Stimulated activated CD4-positive, alpha-beta T cell treated with anti-CD3 and anti-CD28 coated beads, Interleukin-15, amount 100 ng/mL, for 48 hours (primary cell): ENCODE results near the gene TPM2.

ENCODE experiments used
- DNase-seq, 2 donors: peaks; one replicate each; pipeline ENCODE4 v3.0.0-alpha.2; 2020; ENCODE audit warnings: low read depth in 2 of 2

TPM2 gene

DNA sequence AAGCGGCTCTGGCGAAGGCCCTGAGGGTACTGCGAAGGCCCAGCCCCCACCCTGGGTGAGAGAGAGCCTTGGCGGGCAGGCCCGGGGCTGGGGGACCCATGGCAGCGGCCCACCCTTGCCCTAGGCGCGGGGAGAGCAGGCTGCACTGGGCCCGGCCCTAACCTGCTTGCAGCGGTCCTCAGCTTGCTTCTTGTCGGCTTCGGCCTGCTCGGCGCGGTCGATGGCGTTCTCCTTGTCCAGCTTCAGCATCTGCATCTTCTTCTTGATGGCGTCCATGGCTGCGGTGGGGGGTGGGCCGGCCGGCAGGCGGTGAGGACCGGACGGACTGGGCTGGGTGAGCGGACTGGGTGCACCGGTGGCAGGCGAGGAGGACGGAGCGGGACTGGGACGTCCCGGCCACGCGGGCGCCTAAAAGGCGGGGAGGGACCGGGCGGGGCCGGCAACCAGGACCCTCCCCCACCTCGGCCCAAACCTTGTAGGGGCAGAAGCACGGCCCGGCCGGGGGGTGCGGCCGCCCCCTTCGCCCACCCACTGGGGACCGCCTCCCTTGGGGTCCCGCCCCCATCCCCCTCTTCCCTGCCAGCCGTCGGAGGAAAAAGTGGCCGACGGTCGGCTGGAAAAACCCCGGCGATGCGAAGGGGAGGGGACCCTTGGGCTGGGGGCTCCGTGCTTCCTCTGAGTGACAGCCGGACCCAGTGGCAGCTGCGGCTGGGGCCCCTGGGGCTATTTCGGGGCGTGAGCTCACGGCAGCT, at the start of gene TPM2:
Gene TPM2, minus strand, starts transcription at position 384 of the 752 bp plus-strand sequence. Its CDS starts 108 bp downstream, at position 276.
- DNase-seq: no peak

DNA sequence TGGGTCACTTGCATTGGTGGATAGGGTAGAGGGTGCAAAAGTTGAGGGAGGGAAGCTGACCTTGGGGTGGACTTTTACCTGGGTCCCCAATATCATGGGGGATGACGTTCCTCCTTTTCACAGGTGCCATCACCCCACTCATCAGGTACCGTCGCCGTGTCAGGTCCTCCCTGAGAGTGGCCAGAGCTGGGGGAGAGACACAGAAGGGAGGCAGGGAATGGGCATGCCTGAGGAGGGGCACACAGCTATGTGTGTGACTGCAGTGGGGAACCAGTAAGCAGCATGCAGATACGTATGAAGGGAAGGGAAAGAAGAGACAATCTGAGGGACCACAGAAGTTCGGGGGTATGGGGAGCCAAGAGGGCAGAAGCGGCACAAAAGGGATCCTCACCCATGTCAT, 49.2 kb upstream of the TPM2 start:
- DNase-seq: no peak

DNA sequence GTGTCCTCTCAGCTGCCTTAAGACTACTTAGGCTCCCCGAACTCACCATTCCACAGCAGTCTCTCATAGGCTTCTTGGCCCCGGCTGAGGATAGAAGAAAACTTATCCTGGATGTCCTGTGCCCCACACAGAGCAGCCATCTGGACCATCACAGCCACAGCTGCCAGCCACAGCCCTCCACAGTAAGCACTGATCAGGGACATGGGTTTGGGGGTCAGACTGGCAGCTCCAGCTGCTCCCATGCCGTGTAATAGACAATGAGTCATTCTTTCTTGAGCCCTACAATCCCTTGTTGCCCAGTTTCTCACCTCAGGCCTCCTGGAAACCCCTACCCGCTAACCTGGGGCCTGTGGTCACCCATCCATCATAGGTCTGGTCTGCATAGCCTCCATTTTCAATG, 48.5 kb upstream of the TPM2 start:
- no peak for DNase-seq

DNA sequence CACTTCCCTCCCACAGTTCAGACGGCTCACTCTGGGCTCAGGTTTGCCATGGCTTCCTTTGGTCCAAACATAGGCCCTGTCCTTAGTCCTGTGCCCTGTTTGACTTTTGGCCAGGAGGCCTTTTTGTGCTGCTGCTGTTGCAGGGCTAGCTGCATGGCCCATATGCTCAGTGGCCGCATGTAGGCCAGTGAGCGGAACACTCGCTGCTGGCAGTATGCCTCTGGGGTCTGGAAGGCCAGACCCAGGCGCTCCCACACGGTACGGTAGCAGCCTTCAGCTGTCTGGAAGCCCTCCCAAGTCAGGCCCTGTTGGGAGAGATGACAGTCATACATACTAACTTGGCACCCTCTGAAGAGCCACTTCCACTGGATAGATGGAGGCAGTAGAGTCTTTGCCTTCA, 47.4 kb upstream of the TPM2 start:
- no peak for DNase-seq

DNA sequence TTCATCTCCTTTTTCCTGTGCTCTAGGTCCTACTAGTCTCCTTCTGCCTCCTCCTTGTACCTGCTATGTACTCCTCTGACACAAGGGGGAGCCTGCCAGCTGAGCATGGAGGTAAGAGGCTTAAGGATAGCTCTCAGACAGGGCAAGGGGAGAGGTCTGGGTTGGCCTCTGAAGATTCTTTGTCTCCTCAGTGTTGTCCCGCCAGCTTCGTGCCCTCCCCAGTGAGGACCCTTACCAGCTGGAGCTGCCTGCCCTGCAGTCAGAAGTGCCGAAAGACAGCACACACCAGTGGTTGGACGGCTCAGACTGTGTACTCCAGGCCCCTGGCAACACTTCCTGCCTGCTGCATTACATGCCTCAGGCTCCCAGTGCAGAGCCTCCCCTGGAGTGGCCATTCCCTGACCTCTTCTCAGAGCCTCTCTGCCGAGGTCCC, 46.5 kb upstream of the TPM2 start:
- peak in 1 of 2 donors; percentile 60 for DNase-seq

DNA sequence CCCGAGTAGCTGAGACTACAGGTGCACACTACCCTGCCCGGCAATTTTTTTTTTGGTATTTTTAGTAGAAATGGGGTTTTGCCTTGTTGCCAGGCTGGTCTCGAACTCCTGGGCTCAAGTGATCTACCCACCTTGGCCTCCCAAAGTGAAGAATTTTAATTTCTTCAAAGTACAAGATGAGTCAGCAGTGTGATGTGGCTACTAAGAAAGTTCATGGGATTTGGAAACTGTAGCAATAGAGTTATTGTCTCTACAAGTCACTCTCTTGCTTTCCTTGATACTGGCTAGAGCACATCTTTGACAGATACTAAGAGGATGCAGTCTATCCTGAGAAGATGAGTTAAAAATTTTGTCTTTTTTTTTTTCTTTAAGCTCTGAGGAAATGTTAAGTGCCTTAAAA, 44.4 kb upstream of the TPM2 start:
- no peak for DNase-seq

DNA sequence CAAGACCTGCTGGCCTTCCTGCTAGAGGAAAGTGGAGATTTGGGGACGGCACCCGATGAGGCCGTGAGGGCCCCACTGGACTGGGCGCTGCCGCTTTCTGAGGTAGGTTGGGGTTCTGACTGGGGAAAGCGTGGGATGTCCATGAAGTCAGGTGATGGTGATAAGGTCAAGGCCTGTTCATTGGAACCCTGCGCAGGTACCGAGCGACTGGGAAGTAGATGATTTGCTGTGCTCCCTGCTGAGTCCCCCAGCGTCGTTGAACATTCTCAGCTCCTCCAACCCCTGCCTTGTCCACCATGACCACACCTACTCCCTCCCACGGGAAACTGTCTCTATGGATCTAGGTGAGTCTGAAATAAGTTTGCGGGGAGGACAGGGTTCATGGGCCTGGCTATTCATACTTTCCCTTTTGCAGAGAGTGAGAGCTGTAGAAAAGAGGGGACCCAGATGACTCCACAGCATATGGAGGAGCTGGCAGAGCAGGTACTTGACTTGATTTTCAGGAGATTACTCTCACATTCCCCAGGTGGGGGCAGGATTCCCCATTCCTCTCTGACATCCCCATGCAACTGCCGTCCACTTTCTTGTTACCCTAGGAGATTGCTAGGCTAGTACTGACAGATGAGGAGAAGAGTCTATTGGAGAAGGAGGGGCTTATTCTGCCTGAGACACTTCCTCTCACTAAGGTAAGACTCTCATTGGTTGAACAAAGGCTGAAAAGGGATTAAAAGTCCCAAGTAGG, 43.2 kb upstream of the TPM2 start:
- DNase-seq: no peak

DNA sequence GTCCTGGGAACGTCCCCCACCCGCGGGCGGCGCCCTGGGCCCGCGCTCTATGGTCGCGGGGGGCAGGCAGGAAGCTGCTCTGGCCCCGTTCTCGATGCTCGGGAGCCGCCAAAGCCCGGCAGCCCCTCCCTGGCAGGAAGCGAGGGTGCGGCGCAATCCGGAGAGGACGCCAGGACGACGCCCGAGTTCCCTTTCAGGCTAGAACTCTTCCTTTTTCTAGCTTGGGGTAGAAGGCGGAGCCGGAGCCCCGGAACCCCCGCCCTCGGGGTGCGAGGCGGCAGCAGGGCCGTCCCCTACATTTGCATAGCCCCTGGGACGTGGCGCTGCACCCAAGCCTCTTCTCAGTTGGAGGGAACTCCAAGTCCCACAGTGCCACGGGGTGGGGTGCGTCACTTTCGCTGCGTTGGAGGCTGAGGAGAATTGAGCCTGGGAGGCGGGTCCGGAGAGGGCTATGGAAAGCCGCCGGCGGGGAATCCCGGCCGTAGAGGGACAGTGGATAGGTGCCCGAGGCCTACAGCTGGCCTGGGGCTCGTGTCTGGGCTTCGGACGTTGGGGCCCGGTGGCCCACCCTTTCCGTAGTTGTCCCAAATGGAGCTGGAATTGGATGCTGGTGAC, 42.6 kb upstream of the TPM2 start, which contains the start of the genes CREB3 and TLN1:
Gene CREB3, plus strand, starts transcription at position 482 of the 615 bp plus-strand sequence. Its CDS starts 107 bp downstream, at position 589.
Gene TLN1, minus strand, starts transcription at position 11 of the 615 bp plus-strand sequence. CDS start 6,501 bp downstream, outside the sequence.
- DNase-seq: peak; percentile 95 to 97

DNA sequence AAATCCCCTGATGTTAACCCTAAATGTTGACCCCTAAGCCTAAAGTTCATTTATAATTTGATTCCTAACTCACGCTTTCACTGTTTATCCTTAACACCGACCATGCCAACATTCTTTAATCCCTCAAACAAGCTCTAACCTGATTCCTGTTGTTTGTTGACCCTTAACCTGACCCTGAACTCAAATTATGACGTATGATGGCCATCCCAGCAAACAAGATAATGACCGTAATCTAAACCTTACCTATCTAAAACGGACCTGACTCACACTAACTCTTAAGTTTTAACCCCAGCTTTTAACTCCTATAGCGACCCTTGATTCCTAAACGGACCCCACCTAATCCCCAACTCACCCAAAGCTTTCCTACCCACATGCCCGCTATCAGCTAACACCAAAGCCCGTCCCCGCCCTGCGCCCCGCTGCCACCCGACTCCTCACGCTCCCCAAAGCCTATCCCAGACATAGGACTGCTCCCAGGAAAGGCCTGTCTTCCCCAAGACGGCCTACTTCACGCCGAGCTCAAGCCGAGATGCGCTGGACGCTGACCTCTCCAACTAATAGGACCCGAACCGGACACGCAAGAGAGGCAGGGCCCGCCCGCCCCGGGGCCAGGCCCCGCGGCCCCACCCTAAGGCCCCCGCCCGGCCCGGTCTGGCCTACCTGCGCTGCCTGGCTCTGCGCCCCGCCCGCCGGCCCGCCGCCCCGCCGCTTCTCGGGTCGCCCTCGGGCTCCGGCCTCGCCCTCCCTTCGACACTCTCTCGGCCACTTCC, 41.9 kb upstream of the TPM2 start:
- DNase-seq: no peak

DNA sequence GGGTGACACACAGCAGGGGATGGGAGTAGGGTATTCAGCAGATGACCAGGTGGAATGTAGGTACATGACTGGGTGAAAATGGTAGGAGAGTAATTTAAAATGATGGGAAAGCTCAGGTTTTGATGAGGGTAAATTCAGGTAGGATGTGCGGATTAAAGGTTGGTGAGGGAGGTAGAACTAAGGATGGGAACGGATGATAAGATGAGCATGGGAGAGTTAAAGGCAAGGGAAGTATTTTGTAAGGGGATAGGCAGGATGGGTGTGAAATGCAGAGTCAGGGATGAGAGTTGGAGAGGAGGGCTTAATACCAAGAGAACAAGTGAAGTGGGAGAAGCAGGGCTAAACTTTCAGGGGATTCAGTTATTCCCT, 40.7 kb upstream of the TPM2 start:
- DNase-seq: no peak

DNA sequence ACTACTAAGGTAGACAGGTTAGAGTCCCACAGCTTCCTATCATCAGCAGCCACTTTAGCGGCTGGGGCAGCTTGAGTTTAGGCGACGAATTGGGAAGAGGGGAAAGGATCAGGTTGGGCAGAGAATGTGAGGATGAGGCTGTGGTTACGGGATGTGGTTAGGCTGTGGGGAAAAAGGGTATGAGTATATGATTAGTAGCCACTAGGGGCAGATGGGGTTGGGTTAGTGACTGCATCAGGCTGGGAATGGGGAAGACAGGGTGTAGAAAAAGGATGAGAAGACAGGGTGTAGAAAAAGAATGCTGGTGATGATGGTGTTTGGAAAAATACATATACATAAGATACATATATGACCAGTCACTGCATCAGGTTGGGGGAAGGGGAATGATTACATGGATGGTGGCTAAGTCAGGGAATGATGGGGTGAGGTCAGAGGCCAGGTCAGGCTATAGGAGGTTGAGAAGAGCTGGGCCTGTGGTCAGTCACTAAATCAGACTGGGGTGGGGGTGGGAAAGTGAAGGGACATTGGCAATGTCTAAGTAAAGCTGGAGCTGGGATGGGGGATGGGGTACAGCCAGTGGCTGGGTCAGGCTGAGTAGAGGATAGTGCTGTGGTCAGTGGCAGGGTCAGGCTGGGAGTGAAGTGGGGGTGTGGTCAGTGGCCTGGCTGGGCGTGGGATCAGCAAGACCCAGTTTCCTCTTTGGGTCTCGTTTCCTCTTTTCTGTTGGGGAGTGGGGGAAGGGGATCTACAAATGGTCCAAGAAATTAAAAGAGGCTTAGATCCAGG, 40.2 kb upstream of the TPM2 start:
- DNase-seq: no peak

DNA sequence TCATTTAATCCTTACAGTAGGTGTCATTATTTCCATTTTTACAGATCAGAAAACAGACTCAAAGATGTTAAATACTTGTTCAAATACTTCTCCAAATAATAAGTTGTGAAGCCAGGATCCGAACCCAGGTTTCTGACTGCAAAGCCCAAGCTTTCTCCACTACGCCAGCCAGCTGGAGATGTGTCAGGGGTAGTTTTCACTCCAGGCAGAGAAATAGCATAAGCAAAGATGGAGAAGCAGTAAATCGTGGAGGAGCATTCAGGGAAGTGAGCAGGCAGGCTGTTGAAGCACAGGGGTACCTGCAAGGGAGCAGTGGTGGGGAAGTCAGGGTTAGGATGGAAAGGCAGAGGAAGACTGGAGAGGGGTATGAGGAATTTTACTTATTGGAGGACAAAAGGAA, 39.4 kb upstream of the TPM2 start:
- no peak for DNase-seq

DNA sequence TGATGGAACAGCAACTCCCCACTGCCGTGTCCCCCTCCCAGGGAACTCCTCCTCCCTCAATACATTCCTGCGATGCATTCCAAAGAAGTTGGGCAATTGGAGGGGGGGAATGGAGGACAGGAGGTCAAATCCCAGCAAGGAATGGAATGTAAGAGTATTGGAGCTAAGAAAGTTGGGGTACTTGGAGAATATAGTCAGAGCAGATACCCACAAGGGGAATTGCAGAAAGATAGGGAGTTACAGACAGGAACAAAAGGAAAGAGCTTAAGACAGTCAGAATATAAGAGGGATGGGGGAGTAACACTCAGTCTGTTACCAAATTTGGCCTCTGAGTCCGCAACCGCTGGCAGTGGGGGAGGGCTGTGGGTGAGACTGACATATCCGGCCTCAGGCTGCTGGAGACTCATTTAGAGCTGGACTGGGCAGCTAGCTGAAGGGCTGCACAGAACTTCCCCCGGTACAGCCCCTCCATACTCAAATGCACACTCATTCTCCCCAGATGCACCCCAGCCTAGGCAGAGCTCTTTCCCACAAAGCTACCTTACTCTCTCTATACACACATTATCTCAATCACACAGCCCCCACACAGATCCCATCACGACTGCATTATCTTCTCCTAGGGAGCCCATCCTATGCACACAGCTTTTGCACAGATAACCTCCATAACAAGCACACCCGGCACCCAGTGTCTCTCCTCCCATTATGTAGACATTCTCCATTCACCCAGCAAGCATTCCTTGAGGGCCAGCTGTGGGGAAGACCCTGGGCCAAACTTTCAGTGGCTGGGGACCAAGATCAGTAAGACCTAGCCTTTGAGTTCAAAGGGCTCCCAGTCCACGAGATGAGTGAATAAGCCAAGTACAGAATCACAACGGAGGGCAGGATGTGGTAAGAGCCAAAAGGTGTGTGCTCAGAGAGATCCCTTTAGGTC, 38.6 kb upstream of the TPM2 start:
- peak in 1 of 2 donors; percentile 41 for DNase-seq

DNA sequence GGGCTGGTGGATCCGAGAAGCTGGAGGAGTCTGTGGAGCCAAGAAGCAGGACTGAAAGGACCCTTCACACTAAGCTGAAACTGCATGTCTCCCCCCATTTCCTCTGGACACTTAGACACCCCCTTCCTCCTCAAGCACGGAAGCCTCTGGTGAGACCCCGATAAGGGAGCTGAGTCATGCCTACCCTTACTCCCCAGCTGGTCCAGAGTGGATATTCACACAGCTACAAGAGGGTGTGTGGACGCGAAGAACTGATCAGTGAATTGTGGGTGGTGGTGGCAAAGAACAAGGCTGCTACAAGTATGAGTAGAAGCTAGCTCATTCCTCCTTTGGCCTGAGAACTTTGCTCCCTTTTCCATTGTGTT, 37.9 kb upstream of the TPM2 start:
- DNase-seq: no peak

DNA sequence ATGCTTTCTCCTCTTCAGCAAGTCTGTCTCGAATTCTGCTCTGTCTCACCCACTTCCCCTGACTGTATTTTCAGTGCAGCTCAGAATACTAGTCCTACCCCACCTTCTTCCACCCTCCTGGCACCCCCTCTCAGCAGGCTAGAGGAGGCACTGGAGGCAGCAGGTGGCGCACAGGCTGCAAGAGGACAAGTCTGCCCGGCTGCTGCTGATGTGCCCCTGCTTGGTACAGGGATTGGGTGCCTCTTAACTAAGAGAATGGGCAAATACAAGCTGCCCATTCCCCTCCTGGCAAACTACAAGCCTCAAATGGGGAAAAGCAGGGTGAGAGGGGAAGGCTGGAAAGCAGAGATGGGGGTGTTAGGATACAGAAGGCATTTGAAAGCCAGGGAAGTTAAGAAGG, 37.2 kb upstream of the TPM2 start:
- DNase-seq: no peak

DNA sequence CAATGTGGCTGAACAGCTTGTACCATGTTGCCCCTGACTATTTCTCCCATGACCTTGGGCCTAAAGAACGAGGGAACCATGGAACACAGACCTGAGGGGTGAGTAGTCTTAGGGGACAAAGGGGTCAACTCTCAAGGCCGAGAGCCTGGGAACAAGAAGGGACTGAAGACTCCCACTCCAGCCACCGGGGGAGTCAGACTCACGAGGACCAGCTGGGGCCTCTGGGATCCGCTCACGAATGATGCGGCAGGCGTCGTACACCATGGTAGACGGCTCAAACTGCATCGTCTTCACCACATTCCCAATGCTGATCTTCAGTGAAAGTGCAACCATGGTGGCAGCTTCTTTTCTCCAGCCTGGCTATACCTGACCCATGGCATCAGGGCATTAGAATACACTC, 35.6 kb upstream of the TPM2 start:
- no peak for DNase-seq

DNA sequence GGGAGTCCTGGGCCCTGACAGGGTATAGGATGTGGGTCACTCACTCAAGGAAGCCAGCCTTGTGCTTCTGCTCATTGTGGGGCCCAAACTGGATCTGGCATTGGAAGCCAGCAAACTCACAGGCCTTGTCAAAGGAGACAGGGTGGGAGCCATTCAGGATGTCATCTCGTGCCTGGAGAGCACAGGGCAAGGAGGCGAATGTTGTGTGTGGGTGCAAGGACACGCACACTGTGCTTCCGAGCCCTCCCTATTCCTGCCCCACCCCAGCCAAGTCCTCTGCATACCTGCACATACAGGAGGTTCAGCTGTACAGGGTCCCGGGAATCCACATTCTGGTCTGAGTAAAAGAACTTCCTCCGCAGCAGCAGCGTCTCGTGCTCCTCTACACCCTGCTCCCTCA, 34.2 kb upstream of the TPM2 start:
- DNase-seq: no peak

DNA sequence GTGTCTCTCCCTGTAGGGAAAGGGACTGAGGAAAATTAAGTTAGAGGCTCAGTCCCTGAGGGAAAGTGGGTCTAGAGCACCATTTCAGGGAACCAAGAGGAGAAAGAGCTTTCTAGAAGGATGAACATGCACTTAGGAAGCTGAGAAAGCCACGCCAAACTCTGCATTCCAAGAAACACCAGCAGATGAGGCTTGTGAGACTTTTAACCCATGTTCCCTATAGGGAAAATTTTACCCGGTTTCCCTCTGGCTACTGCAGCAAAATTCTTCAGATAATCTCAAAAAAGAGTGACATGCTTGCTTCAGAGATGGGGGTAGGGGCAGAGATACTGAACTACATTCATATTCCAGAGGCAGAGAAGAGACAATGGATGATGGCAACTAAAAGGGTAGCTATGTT, 33.7 kb upstream of the TPM2 start:
- no peak for DNase-seq

DNA sequence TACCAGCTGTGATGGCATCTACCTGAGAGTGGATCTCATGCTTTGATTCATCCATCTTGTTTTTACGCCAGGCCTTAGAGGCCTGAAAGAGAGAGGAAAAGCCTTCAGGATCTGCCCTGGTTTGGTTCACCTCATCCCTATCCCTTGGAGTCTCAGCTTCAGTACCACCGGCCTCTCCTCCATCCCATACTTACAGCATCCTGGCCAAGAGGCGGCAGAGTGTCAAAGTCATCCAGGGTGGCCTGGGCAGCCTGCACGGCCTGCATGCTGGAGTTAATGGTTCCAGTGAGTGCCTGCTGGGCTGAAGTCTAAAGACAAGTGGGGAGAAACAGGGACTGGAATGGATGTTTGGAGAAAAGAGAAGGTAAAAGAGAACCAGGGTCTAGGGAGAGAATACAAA, 29.8 kb upstream of the TPM2 start:
- no peak for DNase-seq
